Measurements from ENCODE around the gene RALGPS2. TPM values are rescaled to one million over a fixed set of nuclear protein-coding genes. Genes with fewer than 3 reads are reported as not detected.

RALGPS2 gene
- total and polyA plus RNA-seq, 8 donors, result 3.1 to 72.3 (median 8.3) TPM

DNA sequence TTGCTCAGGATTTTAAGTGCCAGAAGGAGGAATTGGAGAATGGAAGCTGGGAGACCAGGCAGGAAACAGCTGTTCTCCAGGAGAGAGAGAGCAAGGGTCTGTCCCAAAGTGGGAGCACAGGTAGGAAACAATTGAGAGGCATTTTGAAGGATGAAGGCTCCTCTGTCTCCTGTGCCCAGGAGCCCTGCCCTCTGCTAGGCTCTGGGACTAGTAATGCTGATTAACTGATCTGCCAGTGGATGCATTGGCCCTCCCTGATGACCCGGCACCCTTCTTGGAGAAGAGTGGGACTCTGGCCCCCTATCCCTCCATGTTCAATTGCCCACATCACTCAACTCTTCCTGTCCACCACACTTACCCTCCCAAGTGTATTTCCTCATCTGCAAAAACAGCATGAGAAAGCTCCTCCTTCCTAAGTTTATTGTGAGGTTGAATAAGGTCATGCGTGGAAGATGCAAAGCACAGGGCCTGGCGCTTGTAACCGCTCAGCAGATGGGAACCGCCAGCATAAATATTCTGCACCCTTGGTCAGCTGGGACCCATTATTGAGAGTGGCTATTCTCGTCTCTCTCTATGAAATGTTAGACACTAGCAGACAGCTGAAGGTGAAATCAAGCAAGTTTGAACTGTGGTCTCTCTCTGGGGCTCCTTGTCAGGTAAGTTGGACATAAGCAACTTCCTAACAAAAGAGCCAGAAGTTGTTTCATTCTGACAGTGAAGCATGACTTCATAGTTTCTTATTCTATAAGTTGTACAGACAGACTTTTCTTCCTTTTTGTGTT lies 208.9 kb downstream of the RALGPS2 start:
- Histone ChIP-seq H3K4me3 (no peak overlapping the region), H3K9me3 (no peaks in the 10 kb centered on the region), H3K4me1 (peaks cover 0 to 67% (median 40%) of the 10 kb centered on the region in 4 donors), H3K36me3 (no peaks in the 10 kb centered on the region), H3K27ac (peak overlapping the region in 4 of 5 donors; percentile 71 to 82 (median 72)), H3K27me3 (no peaks in the 10 kb centered on the region)
- WGBS, 5 donors, result 68 to 89% (median 79%) methylated on average over 6 of the region's 6 CpGs
- DNase-seq, result no peak
- TF ChIP-seq, protein P1, sequence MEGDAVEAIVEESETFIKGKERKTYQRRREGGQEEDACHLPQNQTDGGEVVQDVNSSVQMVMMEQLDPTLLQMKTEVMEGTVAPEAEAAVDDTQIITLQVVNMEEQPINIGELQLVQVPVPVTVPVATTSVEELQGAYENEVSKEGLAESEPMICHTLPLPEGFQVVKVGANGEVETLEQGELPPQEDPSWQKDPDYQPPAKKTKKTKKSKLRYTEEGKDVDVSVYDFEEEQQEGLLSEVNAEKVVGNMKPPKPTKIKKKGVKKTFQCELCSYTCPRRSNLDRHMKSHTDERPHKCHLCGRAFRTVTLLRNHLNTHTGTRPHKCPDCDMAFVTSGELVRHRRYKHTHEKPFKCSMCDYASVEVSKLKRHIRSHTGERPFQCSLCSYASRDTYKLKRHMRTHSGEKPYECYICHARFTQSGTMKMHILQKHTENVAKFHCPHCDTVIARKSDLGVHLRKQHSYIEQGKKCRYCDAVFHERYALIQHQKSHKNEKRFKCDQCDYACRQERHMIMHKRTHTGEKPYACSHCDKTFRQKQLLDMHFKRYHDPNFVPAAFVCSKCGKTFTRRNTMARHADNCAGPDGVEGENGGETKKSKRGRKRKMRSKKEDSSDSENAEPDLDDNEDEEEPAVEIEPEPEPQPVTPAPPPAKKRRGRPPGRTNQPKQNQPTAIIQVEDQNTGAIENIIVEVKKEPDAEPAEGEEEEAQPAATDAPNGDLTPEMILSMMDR (IDR thresholded peaks at IDR 0.05), result no peak
- TF ChIP-seq POLR2AphosphoS5 (IDR thresholded peaks at IDR 0.05) (no peak), POLR2A (IDR thresholded peaks at IDR 0.05) (no peak), EP300 (IDR thresholded peaks at IDR 0.05) (no peak)
- intact Hi-C loops (cut with DNase I; ENCODE audit: low total_unique reads), result no loop called here

DNA sequence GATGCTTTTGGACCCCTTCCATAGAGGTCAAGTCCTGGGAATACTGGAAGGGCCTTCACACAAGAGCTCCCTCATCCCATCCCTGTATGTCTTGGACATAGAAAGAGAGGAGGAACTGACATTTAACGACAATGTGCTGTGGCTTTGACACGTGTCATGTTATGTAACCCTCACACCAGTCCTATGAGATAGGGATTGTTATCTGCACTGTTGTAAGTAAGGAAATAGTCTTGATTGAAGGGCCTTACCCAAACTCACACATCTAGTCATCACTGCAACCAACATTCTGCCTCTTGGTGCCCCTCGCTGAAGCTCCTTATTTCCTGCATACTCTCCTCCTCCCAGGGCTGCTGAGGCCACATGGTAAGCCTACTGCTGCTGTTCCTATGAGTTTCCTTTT lies 209.5 kb downstream of the RALGPS2 start:
- Histone ChIP-seq H3K36me3 (no peaks in the 10 kb centered on the region), H3K9me3 (no peaks in the 10 kb centered on the region), H3K27me3 (no peaks in the 10 kb centered on the region), H3K4me1 (peaks cover 0 to 65% (median 40%) of the 10 kb centered on the region in 4 donors), H3K4me3 (no peak overlapping the region), H3K27ac (peak overlapping the region in 3 of 5 donors; percentile 46 to 82 (median 71))
- DNase-seq, result no peak
- TF ChIP-seq EP300 (IDR thresholded peaks at IDR 0.05) (no peak), POLR2AphosphoS5 (IDR thresholded peaks at IDR 0.05) (no peak), POLR2A (IDR thresholded peaks at IDR 0.05) (no peak)
- TF ChIP-seq, protein P1 (IDR thresholded peaks at IDR 0.05), result no peak
- WGBS, 5 donors, result 70 to 84% (median 83%) methylated on average over 3 of the region's 3 CpGs
- intact Hi-C loops (cut with DNase I; ENCODE audit: low total_unique reads), result no loop called here

DNA sequence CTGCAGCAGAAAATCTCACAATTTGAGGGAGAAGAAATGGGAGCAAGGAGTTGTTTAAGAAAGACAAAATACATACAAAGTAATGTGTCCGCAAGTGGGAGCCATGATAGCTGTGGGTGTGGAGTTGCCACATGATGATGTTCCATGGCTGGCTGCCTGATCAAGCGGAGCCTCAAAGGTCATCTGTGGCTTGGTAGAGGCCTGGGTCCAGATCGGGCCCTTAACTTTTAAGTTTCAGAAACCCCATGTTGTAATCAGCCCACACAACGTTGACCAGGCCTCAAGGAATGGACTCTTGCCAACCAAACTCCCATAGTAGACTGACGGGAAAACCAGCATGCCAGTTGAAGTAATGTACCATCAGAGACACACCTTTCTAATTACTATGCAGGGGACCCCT lies 210.6 kb downstream of the RALGPS2 start:
- peak overlapping the region in 1 of 5 donors; percentile 14 for H3K27ac ChIP-seq
- no peak overlapping the region for H3K4me3 ChIP-seq
- intact Hi-C loops (cut with DNase I; ENCODE audit: low total_unique reads), result no loop called here
- no peaks in the 10 kb centered on the region for H3K9me3 ChIP-seq
- H3K4me1 ChIP-seq, result peaks cover 0 to 65% (median 39%) of the 10 kb centered on the region in 4 donors
- H3K27me3 ChIP-seq, result no peaks in the 10 kb centered on the region
- TF ChIP-seq EP300 (IDR thresholded peaks at IDR 0.05) (no peak), POLR2A (IDR thresholded peaks at IDR 0.05) (no peak), POLR2AphosphoS5 (IDR thresholded peaks at IDR 0.05) (no peak)
- TF ChIP-seq, protein P1 (IDR thresholded peaks at IDR 0.05), result no peak
- WGBS, 5 donors, result 59 to 67% (median 64%) methylated on average over 5 of the region's 5 CpGs
- DNase-seq, result no peak
- no peaks in the 10 kb centered on the region for H3K36me3 ChIP-seq

DNA sequence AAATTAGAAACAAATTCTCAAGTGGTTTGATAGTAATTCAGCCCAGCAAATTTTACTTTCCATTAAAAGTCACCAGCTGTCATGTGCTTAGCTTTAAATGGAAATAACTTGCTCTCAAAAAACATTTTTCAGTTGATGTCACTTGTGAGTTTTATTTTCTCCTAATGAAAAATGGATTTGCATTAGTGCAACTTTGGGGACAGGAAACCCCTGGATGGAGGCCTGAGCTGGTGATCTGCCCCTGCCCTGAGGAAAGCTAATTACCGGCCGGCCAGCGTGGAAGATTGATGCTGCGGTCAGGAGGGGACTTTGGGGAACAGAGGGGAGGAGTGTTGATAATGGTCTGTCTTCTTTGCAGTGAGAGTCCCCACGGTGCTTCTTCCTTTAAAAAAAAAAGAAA lies 212.7 kb downstream of the RALGPS2 start:
- peak overlapping the region in 4 of 5 donors; percentile 77 to 89 (median 82) for H3K27ac ChIP-seq

More for the DNA sequence above, 212.7 kb downstream of the RALGPS2 start:
- Histone ChIP-seq H3K4me1 (peaks cover 0 to 57% (median 38%) of the 10 kb centered on the region in 4 donors), H3K27me3 (no peaks in the 10 kb centered on the region), H3K4me3 (no peak overlapping the region), H3K9me3 (no peaks in the 10 kb centered on the region), H3K36me3 (no peaks in the 10 kb centered on the region)
- TF ChIP-seq POLR2AphosphoS5 (IDR thresholded peaks at IDR 0.05) (peak in 1 of 3 donors; percentile 13), POLR2A (IDR thresholded peaks at IDR 0.05) (no peak)
- intact Hi-C loops (cut with DNase I; ENCODE audit: low total_unique reads), result no loop called here
- peak in 1 of 2 donors; percentile 63 for DNase-seq
- WGBS, 5 donors, result 50 to 74% (median 63%) methylated on average over 5 of the region's 5 CpGs
